Uterus (tissue), 2 donors: ENCODE measurements around the gene CHCHD5.

Source experiments
- CTCF ChIP-seq, 4 experiments: fragments of 200-600 bp in 2 of 4; fragments of 450-650 bp in 2 of 4; sonication (generic) in 2 of 4; IDR thresholded peaks; one replicate each; pipeline ENCODE4 v1.5.1; 2016 to 2019; ENCODE audit warnings: antibody characterized with exemption in 4 of 4, mild to moderate bottlenecking in 2 of 4, moderate library complexity in 1 of 4
- POLR2A ChIP-seq, 2 donors: fragments of 450-650 bp; IDR thresholded peaks; one replicate each; pipeline ENCODE4 v1.6.1; 2016; ENCODE audit warnings: antibody characterized with exemption in 2 of 2, mild to moderate bottlenecking in 1 of 2, moderate library complexity in 1 of 2

DNA sequence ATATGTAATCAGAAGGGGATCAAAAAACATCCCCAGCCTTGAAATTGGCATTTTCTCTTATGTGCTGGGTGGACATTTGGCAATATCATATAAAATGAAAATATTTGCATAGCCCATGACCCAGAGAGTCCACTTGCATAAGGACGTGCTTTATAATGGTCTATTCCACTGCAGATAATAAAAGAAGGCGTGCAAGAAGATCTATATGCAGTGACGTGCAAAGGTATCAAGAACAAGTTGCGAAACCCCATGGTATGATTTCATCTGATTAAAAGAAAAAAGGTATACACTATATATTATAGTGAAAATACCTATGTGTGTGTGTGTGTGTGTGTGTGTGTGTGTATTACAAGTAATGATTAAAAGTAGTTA lies 52.9 kb downstream of the CHCHD5 start:
- TF ChIP-seq CTCF (IDR thresholded peaks at IDR 0.05) (no peak), POLR2A (IDR thresholded peaks at IDR 0.05) (no peak)
